Activated T-cell treated with anti-CD3 and anti-CD28 coated beads, Interleukin-2, amount 50 U/mL, for 24 hours (primary cell): ENCODE measurements around the gene MNX1.

Experiments used
- DNase-seq: peaks from one replicate; pipeline ENCODE4 v3.0.0-alpha.2; 2020
- H3K27ac Mint-ChIP-seq: 2 replicates; pipeline ENCODE4 v1.8.0; 2020; ENCODE audit warnings: mild to moderate bottlenecking, mixed read lengths
- H3K27me3 Mint-ChIP-seq: 2 replicates; pipeline ENCODE4 v1.8.0; 2020; ENCODE audit warnings: mixed read lengths
- H3K36me3 Mint-ChIP-seq: 2 replicates; pipeline ENCODE4 v1.8.0; 2020; ENCODE audit warnings: low read depth, mixed read lengths
- H3K4me1 Mint-ChIP-seq: 2 replicates; pipeline ENCODE4 v1.8.0; 2020; ENCODE audit warnings: low read depth, mixed read lengths
- H3K4me3 Mint-ChIP-seq: 2 replicates; pipeline ENCODE4 v1.8.0; 2020; ENCODE audit warnings: mild to moderate bottlenecking, moderate library complexity, mixed read lengths
- H3K9me3 Mint-ChIP-seq: 2 replicates; pipeline ENCODE4 v1.8.0; 2020; ENCODE audit warnings: mixed read lengths

The MNX1 gene

GRCh38 chr7:157041004-157041403 lies 30.5 kb upstream of the MNX1 start:
- DNase-seq = no peak
- H3K4me3 Mint-ChIP-seq = no peak overlapping the region
- H3K4me1 Mint-ChIP-seq = no peaks in the 10 kb centered on the region
- no peaks in the 10 kb centered on the region for H3K36me3 Mint-ChIP-seq
- peaks cover 13% of the 10 kb centered on the region for H3K27me3 Mint-ChIP-seq
- peaks cover 5% of the 10 kb centered on the region for H3K9me3 Mint-ChIP-seq
- H3K27ac Mint-ChIP-seq = no peak overlapping the region

GRCh38 chr7:157037635-157038034 lies 27.2 kb upstream of the MNX1 start:
- peaks cover 22% of the 10 kb centered on the region for H3K27me3 Mint-ChIP-seq

GRCh38 chr7:157037028-157037427 lies 26.6 kb upstream of the MNX1 start:
- Mint-ChIP-seq H3K4me1 (no peaks in the 10 kb centered on the region), H3K36me3 (no peaks in the 10 kb centered on the region), H3K27me3 (peaks cover 24% of the 10 kb centered on the region), H3K4me3 (no peak overlapping the region), H3K27ac (no peak overlapping the region), H3K9me3 (peaks cover 7% of the 10 kb centered on the region)
- DNase-seq = no peak

More at GRCh38 chr7:157037635-157038034, 27.2 kb upstream of the MNX1 start:
- H3K27ac Mint-ChIP-seq = no peak overlapping the region
- peaks cover 7% of the 10 kb centered on the region for H3K9me3 Mint-ChIP-seq
- H3K4me3 Mint-ChIP-seq = no peak overlapping the region
- DNase-seq = no peak
- H3K36me3 Mint-ChIP-seq = no peaks in the 10 kb centered on the region
- no peaks in the 10 kb centered on the region for H3K4me1 Mint-ChIP-seq

GRCh38 chr7:157035979-157036378 lies 25.5 kb upstream of the MNX1 start:
- Mint-ChIP-seq H3K27ac (no peak overlapping the region), H3K36me3 (no peaks in the 10 kb centered on the region), H3K27me3 (peaks cover 31% of the 10 kb centered on the region), H3K9me3 (peaks cover 7% of the 10 kb centered on the region), H3K4me3 (no peak overlapping the region), H3K4me1 (no peaks in the 10 kb centered on the region)
- DNase-seq = no peak

- Mint-ChIP-seq H3K4me3 (no peak overlapping the region), H3K27me3 (peaks cover 32% of the 10 kb centered on the region), H3K4me1 (no peaks in the 10 kb centered on the region), H3K27ac (no peak overlapping the region), H3K9me3 (peaks cover 7% of the 10 kb centered on the region), H3K36me3 (no peaks in the 10 kb centered on the region)
- DNase-seq = no peak
Measured at GRCh38 chr7:157035302-157035701, 24.8 kb upstream of the MNX1 start.

GRCh38 chr7:157033483-157034473 lies 23.3 kb upstream of the MNX1 start:
- no peaks in the 10 kb centered on the region for H3K36me3 Mint-ChIP-seq
- H3K27ac Mint-ChIP-seq = no peak overlapping the region
- DNase-seq = no peak
- H3K9me3 Mint-ChIP-seq = peaks cover 7% of the 10 kb centered on the region
- H3K27me3 Mint-ChIP-seq = peaks cover 42% of the 10 kb centered on the region
- H3K4me1 Mint-ChIP-seq = no peaks in the 10 kb centered on the region
- H3K4me3 Mint-ChIP-seq = no peak overlapping the region

GRCh38 chr7:157032644-157033482 lies 22.4 kb upstream of the MNX1 start:
- no peak overlapping the region for H3K27ac Mint-ChIP-seq
- peaks cover 51% of the 10 kb centered on the region for H3K27me3 Mint-ChIP-seq
- H3K4me3 Mint-ChIP-seq = no peak overlapping the region
- no peak for DNase-seq
- peaks cover 7% of the 10 kb centered on the region for H3K9me3 Mint-ChIP-seq
- H3K36me3 Mint-ChIP-seq = no peaks in the 10 kb centered on the region
- H3K4me1 Mint-ChIP-seq = no peaks in the 10 kb centered on the region

GRCh38 chr7:157032128-157032527 lies 21.7 kb upstream of the MNX1 start:
- H3K4me1 Mint-ChIP-seq = no peaks in the 10 kb centered on the region

GRCh38 chr7:157028199-157028903 lies 17.9 kb upstream of the MNX1 start:
- peaks cover 72% of the 10 kb centered on the region for H3K27me3 Mint-ChIP-seq
- DNase-seq = no peak

More at GRCh38 chr7:157032128-157032527, 21.7 kb upstream of the MNX1 start:
- Mint-ChIP-seq H3K9me3 (peaks cover 7% of the 10 kb centered on the region), H3K4me3 (no peak overlapping the region), H3K36me3 (no peaks in the 10 kb centered on the region), H3K27me3 (peaks cover 54% of the 10 kb centered on the region), H3K27ac (no peak overlapping the region)
- no peak for DNase-seq

GRCh38 chr7:157027568-157028198 lies 17.2 kb upstream of the MNX1 start:
- DNase-seq = no peak
- Mint-ChIP-seq H3K4me1 (no peaks in the 10 kb centered on the region), H3K36me3 (no peaks in the 10 kb centered on the region), H3K27me3 (peaks cover 77% of the 10 kb centered on the region), H3K27ac (no peak overlapping the region), H3K9me3 (no peaks in the 10 kb centered on the region), H3K4me3 (no peak overlapping the region)

More at GRCh38 chr7:157028199-157028903, 17.9 kb upstream of the MNX1 start:
- Mint-ChIP-seq H3K4me3 (no peak overlapping the region), H3K9me3 (no peaks in the 10 kb centered on the region), H3K27ac (no peak overlapping the region), H3K4me1 (no peaks in the 10 kb centered on the region), H3K36me3 (no peaks in the 10 kb centered on the region)

- Mint-ChIP-seq H3K4me1 (peaks cover 3% of the 10 kb centered on the region), H3K27ac (no peak overlapping the region), H3K27me3 (peaks cover 85% of the 10 kb centered on the region), H3K4me3 (no peak overlapping the region), H3K9me3 (no peaks in the 10 kb centered on the region), H3K36me3 (no peaks in the 10 kb centered on the region)
- no peak for DNase-seq
Measured at GRCh38 chr7:157024716-157025115, 14.3 kb upstream of the MNX1 start.

GRCh38 chr7:157023589-157023905 lies 13.1 kb upstream of the MNX1 start:
- H3K4me1 Mint-ChIP-seq = peaks cover 7% of the 10 kb centered on the region
- no peak overlapping the region for H3K27ac Mint-ChIP-seq
- H3K36me3 Mint-ChIP-seq = no peaks in the 10 kb centered on the region
- H3K4me3 Mint-ChIP-seq = no peak overlapping the region
- no peaks in the 10 kb centered on the region for H3K9me3 Mint-ChIP-seq
- peaks cover 86% of the 10 kb centered on the region for H3K27me3 Mint-ChIP-seq
- no peak for DNase-seq

GRCh38 chr7:157022681-157023588 lies 12.5 kb upstream of the MNX1 start:
- no peak for DNase-seq
- Mint-ChIP-seq H3K9me3 (no peaks in the 10 kb centered on the region), H3K27ac (no peak overlapping the region), H3K36me3 (no peaks in the 10 kb centered on the region), H3K4me1 (peaks cover 10% of the 10 kb centered on the region), H3K4me3 (no peak overlapping the region), H3K27me3 (peaks cover 83% of the 10 kb centered on the region)
